Erythroblast (primary cell): ENCODE results near the gene SLC22A31.

Experiments
- GATA1 ChIP-seq: IDR thresholded peaks from 2 replicates; pipeline ENCODE4 v1.6.1; 2011; ENCODE audit warnings: low read depth, mild to moderate bottlenecking, control low read depth, low read length, moderate library complexity
- POLR2A ChIP-seq: IDR thresholded peaks from 2 replicates; pipeline ENCODE4 v1.6.1; 2011; ENCODE audit warnings: mild to moderate bottlenecking, low read length

DNA sequence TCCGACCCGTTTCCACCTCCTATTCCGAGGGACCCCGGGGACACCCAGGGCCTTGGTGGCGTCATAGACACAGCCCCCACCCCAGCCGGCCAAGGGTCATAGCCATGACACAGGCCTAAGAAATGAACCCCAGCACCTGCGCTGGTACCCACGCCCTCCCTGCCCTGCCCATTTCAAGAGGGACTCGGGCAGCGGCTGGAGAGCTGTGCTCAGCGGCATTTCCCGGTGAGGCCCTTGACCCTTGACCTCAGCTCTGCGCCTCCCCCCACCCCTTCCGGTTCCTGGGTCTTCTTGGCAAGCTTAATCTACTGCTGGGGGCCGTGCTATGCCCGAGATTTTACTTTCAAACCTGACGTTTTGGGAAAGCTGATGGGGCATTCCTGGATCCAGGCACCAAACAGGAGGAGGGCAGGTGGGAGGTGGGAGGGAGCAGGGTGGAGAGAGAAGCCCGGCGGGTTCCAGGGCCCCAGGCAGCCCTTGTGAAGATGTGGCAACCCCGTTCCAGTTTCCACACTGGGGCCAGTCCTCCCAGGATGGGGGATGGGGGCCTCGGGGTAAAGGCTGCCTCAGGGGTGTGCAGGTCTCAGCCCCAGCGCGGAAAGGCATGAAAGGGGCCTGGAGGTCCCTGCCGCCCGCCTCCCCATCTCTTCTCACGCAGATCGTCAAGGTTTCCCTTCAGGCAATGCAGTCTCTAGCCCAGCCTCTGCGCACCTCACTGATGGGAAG lies at the start of gene SLC22A31:
- TF ChIP-seq POLR2A = no peak
- TF ChIP-seq GATA1 = no peak
